ENCODE data around the gene TMEFF1.

The TMEFF1 gene

GRCh38 chr9:100579665-100580064 is 106.7 kb downstream of the TMEFF1 start:
- no peak for DNase-seq

- no peak for DNase-seq
Observed at GRCh38 chr9:100580257-100580656, 107.3 kb downstream of the TMEFF1 start.

DNA sequence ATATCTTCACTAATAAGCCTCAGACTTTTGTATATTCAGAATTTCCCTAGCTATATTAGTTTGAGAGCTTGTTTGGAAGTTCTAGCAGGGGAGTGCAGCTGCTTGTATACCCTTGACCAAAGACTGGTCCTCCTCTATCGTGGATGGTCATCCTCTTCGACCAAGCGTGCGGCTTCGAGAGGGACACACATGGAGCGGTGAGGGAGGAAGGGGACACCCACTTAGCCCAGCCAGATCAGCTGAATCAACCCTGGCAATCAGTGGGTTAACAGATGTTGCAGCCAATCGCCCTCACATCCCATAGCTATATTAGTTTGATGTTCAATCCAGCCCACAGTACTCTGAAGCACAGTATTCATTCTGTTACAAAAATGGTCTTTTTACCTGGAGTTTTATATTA is 108.1 kb downstream of the TMEFF1 start:
- no peak for DNase-seq

DNA sequence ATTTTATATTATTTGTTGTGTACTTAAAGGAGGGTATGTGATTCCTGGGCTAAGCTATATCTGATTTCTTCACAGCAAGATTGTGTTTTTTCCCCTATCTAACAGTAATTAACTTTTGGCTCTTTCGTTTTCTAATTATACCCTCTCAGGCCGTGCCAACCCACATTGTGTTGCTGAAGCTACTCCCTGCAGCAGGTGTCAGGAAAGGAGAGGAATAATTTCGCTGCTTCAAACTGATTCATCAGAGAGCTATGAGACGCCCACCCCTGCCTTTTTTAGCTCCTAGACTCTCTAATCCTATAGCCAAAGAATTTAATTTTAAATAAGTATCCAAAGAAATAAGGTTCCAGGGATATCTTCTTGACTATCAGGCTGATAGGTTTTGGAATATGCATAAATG is 108.7 kb downstream of the TMEFF1 start:
- no peak for DNase-seq

DNA sequence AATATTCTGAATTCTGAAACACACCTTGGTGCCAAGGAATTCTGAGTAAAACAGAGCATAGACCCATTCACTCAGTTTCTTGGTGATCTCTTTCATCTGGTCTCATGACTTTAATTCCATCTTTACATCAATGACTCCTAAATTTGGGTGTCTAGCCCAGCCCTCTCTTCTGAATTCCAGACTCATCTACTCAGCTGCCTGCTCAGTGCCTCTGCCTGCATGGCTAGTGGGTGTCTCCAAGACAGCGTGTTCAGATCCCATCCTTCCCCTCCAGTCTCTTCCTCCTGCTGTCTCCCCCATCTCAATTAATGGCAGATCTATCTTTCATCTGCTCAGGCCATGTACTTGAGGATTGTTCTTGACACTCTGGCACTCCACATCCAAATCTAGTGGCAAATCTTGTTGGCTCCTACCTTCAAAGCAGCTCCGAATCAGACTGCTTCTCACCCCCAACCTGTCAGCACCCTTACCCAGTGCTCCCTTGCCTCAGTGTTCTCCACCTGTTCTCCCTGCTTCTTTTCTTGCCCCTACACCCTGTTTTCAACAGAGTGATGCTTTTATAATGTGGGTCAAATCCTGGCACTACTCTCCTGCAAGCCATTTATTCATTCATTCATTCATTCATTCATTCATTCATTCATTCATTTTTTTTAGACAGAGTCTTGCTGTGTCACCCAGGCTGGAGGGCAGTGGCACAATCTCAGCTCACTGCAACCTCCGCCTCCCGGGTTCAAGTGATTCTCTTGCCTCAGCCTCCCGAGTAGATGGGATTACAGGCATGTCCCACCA is 110.3 kb downstream of the TMEFF1 start:
- DNase-seq = no peak

DNA sequence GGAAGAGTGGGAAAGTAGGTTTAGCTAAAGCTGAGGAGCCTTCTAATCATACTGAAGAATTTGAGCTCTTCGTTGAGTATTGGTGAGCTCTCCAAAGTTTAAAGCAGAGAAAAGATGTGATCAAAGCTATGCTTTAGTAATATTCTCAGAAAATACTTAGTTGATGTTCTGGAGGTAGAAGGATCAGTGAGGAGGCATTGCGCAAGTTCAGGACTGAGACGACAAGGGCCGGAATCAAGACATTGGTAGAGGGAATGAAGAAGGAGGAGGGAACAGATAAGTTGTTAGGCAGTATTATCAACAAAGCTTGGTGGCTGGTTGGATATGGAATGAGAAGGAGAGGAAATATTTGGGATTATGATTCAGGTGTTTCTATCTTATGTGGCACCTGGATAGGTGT is 112.0 kb downstream of the TMEFF1 start:
- DNase-seq = no peak

DNA sequence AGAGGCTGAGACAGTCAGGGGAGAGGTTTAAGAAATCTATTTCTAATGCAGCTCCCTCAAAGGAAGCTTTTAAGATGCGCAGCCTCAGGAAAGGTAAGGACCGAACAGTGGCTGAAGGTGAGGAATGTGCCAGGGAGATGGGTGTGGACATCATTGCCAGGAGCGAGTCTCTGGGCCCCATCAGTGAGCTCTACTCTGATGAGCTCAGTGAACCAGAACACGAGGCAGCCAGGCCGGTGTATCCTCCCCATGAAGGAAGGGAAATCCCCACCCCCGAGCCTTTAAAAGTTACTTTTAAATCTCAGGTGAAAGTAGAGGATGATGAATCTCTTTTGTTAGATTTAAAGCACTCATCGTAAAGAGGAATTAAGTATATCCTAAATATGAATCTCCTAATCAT is 113.1 kb downstream of the TMEFF1 start:
- no peak for DNase-seq

- DNase-seq = no peak
Observed at GRCh38 chr9:100587375-100587774, 114.4 kb downstream of the TMEFF1 start.

DNA sequence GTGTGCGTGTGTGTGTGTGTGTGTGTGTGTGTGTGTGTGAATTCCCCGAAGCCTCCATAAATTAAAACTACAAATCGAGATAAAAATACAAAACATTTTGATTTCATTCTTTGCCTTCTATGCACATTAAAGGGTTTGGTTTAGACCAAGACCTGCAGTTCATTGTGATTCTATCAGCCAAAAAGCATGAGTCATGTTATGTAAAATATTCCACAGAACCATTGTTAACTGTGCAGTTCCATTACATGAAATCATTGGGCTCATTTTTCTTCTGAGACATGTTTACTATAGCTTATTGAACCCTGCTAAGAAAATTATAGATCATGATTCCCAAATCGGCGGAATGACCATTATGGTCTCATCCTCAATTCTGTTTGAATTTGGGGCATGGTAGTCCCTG is 116.6 kb downstream of the TMEFF1 start:
- DNase-seq = no peak

- DNase-seq = no peak
Observed at GRCh38 chr9:100590481-100590880, 117.5 kb downstream of the TMEFF1 start.

DNA sequence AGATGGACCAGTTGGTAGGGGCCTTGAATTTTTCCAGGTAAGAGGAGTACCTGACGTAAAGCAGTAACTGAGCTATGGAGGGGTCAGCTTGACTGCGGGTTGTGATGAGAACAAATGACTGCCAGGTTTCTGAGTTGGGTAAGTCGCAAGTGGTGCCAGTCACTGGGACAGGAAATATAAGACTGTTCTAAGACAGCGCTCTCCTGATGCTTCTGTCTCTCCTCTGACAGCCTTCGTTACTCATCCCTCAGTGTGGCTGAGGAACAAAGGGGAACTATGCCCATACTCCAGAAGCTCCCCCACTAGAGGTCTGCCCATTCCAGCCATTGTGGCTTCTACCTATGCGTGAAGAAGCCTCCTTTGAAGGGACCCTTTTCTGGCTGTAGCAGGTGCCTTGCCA is 118.2 kb downstream of the TMEFF1 start:
- DNase-seq = no peak

- DNase-seq = no peak
Observed at GRCh38 chr9:100591639-100592412, 118.9 kb downstream of the TMEFF1 start.

DNA sequence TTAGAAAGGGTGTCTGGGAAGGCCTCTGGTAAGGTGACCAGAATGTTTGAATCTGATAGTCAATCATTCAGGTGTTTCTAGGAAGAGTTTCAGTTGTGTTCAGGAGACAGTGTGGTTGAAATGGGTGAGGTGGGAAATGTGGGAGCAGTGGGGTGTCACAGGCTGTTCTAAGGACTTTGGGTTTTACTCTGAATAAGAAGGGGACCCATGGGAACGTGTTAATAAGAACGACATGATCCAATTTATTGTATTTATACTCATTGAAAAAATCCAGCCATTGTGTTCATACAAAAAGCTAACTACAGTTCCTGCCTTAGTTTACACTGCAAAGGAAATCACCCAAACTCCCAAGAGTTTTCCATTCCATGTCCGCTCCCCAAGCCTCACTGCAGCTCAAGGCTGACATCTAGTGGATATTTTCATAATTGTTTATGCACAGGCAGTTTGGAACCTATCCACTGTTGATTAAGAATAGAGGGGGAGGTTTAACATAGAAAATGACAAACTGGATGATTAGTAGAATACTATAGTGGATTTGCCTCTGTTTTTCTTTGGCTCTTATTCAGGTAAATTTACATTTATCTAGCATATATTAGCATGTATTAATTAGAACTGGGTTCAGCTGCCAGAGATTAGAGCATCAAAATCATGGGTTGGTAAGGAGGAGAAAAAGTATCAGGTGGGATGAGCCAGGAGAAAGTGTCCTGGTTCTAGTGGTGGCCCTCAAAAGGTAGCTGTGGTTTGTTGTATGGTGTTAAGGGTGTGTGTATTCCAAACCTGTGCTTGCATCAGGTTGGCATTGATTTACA is 122.6 kb downstream of the TMEFF1 start:
- peak; percentile 49 for DNase-seq

DNA sequence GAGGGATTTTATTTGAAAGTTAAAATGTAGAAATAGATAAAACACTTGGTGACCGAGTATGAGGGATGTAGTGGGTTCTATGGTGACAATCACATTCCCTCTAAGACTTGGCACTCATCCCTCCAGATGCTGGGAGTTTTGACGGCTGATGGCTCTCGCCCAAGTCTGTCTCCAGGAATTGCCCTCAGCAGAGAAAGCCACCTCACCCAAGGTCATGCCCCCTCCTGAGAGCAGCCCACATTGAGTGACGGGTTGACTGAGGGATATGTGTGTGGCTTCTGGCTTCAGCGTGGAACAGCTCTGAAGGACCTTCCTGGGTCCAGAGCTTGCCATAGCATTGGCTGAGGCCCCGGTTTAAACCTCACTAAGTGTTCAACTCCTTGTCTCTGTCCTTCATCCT is 124.3 kb downstream of the TMEFF1 start:
- no peak for DNase-seq

- peak; percentile 93 for DNase-seq
Observed at GRCh38 chr9:100598641-100599145, 125.7 kb downstream of the TMEFF1 start.

- DNase-seq = peak; percentile 38
Observed at GRCh38 chr9:100600521-100601079, 127.7 kb downstream of the TMEFF1 start.

DNA sequence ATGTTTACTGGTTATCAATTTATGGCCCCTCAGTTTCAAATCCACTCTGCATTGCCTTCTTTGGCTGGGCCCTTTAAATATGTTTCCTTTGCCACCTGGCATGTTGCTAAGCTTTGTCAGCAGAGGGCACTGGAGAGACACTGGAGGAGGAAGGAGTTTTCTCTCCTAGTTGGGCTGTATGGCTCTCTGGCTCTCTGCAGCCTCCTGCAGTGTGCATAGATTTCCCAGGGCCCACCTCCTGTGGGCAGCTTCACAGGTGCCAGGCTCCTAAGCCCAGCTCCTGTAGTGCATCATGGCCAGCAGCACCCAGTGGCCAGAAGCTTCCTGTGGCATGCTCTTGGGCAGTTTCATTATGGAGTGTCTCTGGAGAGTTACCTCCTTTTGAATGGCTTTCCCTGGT is 128.3 kb downstream of the TMEFF1 start:
- peak; percentile 60 for DNase-seq

DNA sequence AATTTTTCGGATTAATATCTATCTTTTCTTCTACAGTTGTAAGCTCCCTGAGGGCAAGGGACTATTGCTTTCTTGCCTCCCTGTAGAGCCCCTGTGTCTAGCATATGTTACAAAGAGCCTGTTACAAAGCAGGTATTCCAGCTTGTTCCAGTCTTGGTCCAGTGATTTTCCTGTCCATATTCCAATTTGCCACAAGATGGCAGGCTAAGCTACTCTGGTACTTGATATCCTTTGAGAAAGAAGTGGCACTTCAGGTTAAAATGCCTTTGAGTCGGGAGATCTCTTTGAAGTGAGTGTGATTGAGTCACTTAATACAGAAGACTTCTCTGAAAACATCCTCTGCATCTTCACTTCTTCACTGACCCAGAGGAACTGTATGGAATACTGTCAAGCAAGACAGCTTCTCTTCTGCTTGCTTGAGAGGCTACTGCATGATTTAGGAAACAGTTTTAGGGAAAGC is 129.4 kb downstream of the TMEFF1 start:
- DNase-seq = peak; percentile 72

GRCh38 chr9:100605405-100605804 is 132.5 kb downstream of the TMEFF1 start:
- no peak for DNase-seq

DNA sequence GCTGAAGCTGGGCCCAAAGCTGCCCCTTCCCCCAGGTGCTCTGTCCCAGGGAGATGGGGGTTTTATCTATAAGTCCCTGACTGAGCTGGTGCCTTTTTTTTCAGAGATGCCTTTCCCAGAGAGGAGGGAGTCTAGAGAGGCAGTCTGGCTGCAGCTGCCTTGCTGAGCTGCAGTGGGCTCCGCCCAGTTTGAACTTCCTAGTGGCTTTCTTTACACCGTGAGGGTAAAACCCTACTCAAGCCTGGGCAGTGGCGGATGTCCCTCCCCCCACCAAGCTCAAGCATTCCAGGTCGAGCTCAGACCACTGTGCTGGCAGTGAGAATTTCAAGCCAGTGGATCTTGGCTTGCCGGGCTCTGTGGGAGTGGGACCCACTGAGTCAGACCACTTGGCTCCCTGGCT is 146.2 kb downstream of the TMEFF1 start:
- no peak for DNase-seq

- no peak for DNase-seq
Observed at GRCh38 chr9:100619665-100620064, 146.7 kb downstream of the TMEFF1 start.

GRCh38 chr9:100623969-100624368 is 151.0 kb downstream of the TMEFF1 start:
- DNase-seq = no peak

GRCh38 chr9:100626949-100627348 is 154.0 kb downstream of the TMEFF1 start:
- DNase-seq = no peak

All from NCI-H2107 (cell line).